ENCODE data around the gene NFYB. TPM values are rescaled to one million over a fixed set of nuclear protein-coding genes. Genes with fewer than 3 reads are reported as not detected.

NFYB gene
- polyA plus RNA-seq, 2 of the 4 experiments (the other 2 are of a cell fraction) = 45.2 to 70.2 TPM

DNA sequence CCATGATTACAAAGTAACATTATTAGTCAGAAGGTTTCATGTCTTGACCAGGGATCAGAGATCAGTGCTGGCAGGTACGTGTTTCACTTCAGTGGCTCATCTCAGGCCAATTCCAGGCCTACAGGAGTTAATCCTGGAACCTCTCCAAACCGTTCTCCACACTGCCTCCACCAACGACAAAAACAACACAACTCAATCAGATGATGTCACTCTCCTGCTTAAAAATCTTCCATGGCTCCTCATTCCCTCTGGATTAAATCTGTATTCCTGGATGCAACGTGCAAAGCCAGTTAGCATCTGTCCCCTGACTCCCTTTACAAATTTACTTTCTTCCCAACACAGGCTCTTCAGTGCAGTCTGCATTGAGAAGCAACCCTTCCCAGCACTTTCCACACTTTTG is 43.3 kb upstream of the NFYB start:
- no peak for TF ChIP-seq EHF (CRISPR knock-in tag; IDR thresholded peaks at IDR 0.05)
- no peak for TF ChIP-seq KDM5A (IDR thresholded peaks at IDR 0.05)
- peak; percentile 71; the same call in 1 of the 2 replicates for TF ChIP-seq HOXB13 (CRISPR knock-in tag; IDR thresholded peaks at IDR 0.05; ENCODE audit: low read depth)
- TF ChIP-seq ZFP36 (IDR thresholded peaks at IDR 0.05; ENCODE audit: borderline replicate concordance, partially characterized antibody) = no peak
- DNase-seq (ENCODE audit: low read depth in 1 of 2, low spot score in 1 of 2) (peak in 1 of 2 experiments; percentile 63), ATAC-seq (peak in 1 of 2 experiments; percentile 7; a peak in 3 of 6 replicates), FAIRE-seq (no peak)
- Histone ChIP-seq H3K4me3 (no peak overlapping the region), H3K4me1 (peaks cover 60% of the 10 kb centered on the region), H3K27ac (peak overlapping the region; percentile 85 to 89), H3K9me3 (peaks cover 12% of the 10 kb centered on the region), H3K4me2 (peak overlapping the region; percentile 73)
- 38% methylated on average over 4 of the region's 4 CpGs for WGBS (ENCODE audit: missing lambda C conversion rate)
- ChIA-PET POLR2A (interaction anchor here (1.1 to 1.5 kb wide), 2 partner anchors 35 to 44 kb away, joined by 4 to 6 read pairs; partner anchors contain the start of genes NFYB and TXNRD1), CTCF (interaction anchor here (1.9 kb wide), 1 partner anchor 19 kb away, joined by 10 read pairs; no protein-coding TSS in a partner anchor)

DNA sequence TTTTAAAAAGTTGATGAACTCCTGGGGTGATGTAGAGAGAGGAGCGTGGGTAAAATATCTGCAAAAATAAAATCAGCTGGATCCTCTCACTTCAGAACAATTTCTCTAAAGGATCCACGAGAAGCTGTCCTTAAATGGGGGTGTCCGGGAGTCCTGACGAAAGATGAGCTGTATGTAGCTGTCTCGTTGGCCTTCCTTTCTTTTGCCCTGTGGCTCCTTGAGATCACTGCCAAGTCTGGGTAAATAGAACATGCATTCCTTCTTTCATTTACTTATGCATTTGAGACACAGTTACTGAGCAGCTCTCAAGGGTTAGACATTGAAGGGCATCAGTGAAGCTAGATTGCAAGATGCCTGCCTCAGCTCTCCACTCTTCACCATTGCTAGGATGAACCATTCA is 42.4 kb upstream of the NFYB start:
- DNase-seq (ENCODE audit: low read depth in 1 of 2, low spot score in 1 of 2) (peak in 1 of 2 experiments; percentile 85), ATAC-seq (peak; percentile 8 to 66; a peak in 3 of 6 replicates), FAIRE-seq (no peak)
- TF ChIP-seq GATA3 (IDR thresholded peaks at IDR 0.05; ENCODE audit: borderline replicate concordance) = peak; percentile 86
- TF ChIP-seq EP300 (IDR thresholded peaks at IDR 0.05) = peak; percentile 34 to 68; a peak in 2 of 5 replicates
- peak in 1 of 2 experiments; percentile 60; a peak in 1 of 4 replicates for TF ChIP-seq CEBPB (IDR thresholded peaks at IDR 0.05)
- no peak; a peak in 1 of 5 replicates for TF ChIP-seq RAD21 (conservative IDR thresholded peaks at IDR 0.05 in 1 of 2, IDR thresholded peaks at IDR 0.05 in 1 of 2)
- TF ChIP-seq, protein P1, sequence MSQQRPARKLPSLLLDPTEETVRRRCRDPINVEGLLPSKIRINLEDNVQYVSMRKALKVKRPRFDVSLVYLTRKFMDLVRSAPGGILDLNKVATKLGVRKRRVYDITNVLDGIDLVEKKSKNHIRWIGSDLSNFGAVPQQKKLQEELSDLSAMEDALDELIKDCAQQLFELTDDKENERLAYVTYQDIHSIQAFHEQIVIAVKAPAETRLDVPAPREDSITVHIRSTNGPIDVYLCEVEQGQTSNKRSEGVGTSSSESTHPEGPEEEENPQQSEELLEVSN (IDR thresholded peaks at IDR 0.05; ENCODE audit: borderline replicate concordance, low read depth) = no peak
- TF ChIP-seq, protein P2, sequence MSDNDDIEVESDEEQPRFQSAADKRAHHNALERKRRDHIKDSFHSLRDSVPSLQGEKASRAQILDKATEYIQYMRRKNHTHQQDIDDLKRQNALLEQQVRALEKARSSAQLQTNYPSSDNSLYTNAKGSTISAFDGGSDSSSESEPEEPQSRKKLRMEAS (IDR thresholded peaks at IDR 0.05) = peak; percentile 47
- TF ChIP-seq, protein P3, sequence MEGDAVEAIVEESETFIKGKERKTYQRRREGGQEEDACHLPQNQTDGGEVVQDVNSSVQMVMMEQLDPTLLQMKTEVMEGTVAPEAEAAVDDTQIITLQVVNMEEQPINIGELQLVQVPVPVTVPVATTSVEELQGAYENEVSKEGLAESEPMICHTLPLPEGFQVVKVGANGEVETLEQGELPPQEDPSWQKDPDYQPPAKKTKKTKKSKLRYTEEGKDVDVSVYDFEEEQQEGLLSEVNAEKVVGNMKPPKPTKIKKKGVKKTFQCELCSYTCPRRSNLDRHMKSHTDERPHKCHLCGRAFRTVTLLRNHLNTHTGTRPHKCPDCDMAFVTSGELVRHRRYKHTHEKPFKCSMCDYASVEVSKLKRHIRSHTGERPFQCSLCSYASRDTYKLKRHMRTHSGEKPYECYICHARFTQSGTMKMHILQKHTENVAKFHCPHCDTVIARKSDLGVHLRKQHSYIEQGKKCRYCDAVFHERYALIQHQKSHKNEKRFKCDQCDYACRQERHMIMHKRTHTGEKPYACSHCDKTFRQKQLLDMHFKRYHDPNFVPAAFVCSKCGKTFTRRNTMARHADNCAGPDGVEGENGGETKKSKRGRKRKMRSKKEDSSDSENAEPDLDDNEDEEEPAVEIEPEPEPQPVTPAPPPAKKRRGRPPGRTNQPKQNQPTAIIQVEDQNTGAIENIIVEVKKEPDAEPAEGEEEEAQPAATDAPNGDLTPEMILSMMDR (IDR thresholded peaks at IDR 0.05) = no peak
- TF ChIP-seq JUN (IDR thresholded peaks at IDR 0.05) = peak in 1 of 2 experiments; percentile 52; a peak in 1 of 5 replicates
- TF ChIP-seq EHF (CRISPR knock-in tag; IDR thresholded peaks at IDR 0.05) = no peak
- Histone ChIP-seq H3K4me2 (peak overlapping the region; percentile 73), H3K27ac (peak overlapping the region; percentile 85 to 89), H3K9me3 (peaks cover 12% of the 10 kb centered on the region), H3K4me1 (peaks cover 64% of the 10 kb centered on the region), H3K4me3 (no peak overlapping the region)
- WGBS (ENCODE audit: missing lambda C conversion rate) = 7% methylated on average over 5 of the region's 5 CpGs
- CTCF ChIA-PET = interaction anchor here (1.0 to 1.9 kb wide), 2 partner anchors 20 to 42 kb away, joined by 3 to 10 read pairs; no protein-coding TSS in a partner anchor
- POLR2A ChIA-PET = interaction anchor here (1.0 to 1.5 kb wide), 4 partner anchors 36 to 110 kb away, joined by 4 to 6 read pairs (median 4); partner anchors contain the start of genes NFYB and TXNRD1

DNA sequence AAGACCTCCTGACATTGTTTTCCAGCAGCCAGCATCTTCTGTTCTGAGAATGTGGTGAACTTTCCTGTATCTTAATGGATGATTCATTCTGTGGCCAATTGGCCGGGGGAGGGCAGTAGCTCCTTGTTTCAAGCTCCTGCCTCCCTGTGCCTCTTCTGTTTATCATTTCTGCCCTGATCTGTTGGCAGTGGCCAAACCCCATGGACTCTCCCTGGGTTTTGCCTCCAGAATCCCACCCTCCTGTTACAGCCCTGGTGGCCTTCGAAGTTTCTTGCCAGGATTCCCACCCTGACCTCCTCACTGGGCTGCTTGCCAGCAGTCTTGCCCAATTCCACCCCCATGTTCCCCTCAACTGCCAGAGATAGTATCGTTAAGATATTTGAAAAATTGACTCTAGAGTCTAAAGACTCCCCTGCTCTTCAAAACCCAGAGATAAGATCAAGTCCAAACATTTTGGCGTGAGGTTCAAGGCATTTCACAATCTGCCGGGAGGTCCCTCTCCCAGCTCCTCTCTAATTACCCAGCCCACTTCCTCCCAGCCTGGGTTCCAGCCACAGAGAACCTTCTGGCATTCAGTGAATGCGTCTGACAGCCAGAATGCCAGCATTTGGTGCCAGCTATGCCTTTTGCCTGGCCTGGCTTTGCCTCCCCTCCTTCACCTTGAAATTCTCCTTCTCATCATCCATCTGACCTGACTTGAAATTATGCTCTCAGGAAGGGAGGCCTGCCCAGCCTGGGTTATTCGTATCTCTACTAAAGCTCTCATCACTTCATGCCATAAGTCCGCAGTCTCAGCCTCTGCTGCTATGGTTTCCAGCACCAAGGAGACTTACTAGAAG is 39.9 kb upstream of the NFYB start:
- CTCF ChIA-PET = interaction anchor here (0.6 to 2.6 kb wide), 30 partner anchors 9 to 875 kb away, joined by 3 to 12 read pairs (median 4); partner anchors contain the start of gene TXNRD1
- H3K27ac ChIP-seq = peak overlapping the region; percentile 85 to 89
- H3K9me3 ChIP-seq = no peaks in the 10 kb centered on the region
- FAIRE-seq (peak; percentile 39), ATAC-seq (peak; percentile 89 to 92), DNase-seq (ENCODE audit: low read depth in 1 of 2, low spot score in 1 of 2) (peak; percentile 81 to 95)
- POLR2A ChIA-PET = interaction anchor here (0.5 to 1.9 kb wide), 20 partner anchors 38 to 886 kb away, joined by 3 to 13 read pairs (median 5); partner anchors contain the start of genes NFYB, TDG and TXNRD1
- 24% methylated on average over 8 of the region's 8 CpGs for WGBS (ENCODE audit: missing lambda C conversion rate)
- peak overlapping the region; percentile 65 for H3K4me2 ChIP-seq
- peaks cover 74% of the 10 kb centered on the region for H3K4me1 ChIP-seq
- H3K4me3 ChIP-seq = no peak overlapping the region; the same call in 2 of the 3 replicates
- TF ChIP-seq FOXS1 (CRISPR knock-in tag; IDR thresholded peaks at IDR 0.05) (no peak), TP53 (CRISPR knock-in tag; IDR thresholded peaks at IDR 0.05) (0 out of 2 replicates have a peak, but pooled peaks have one; percentile 38), SMC3 (IDR thresholded peaks at IDR 0.05) (peak; percentile 66), HDAC2 (IDR thresholded peaks at IDR 0.05) (no peak), EHF (CRISPR knock-in tag; IDR thresholded peaks at IDR 0.05) (no peak), RCOR1 (IDR thresholded peaks at IDR 0.05; ENCODE audit: low read depth, low read length) (no peak), SREBF2 (IDR thresholded peaks at IDR 0.05) (no peak), CHD2 (IDR thresholded peaks at IDR 0.05; ENCODE audit: low read length, partially characterized antibody) (no peak), JUNB (IDR thresholded peaks at IDR 0.05) (peak; percentile 84), HOXB13 (CRISPR knock-in tag; IDR thresholded peaks at IDR 0.05; ENCODE audit: low read depth) (0 out of 2 replicates have a peak, but pooled peaks have one; percentile 51), KDM1A (IDR thresholded peaks at IDR 0.05; ENCODE audit: low read depth) (no peak), JUN (IDR thresholded peaks at IDR 0.05) (peak; percentile 86 to 94), GATA3 (IDR thresholded peaks at IDR 0.05; ENCODE audit: borderline replicate concordance) (peak; percentile 99)
- TF ChIP-seq, protein P4, sequence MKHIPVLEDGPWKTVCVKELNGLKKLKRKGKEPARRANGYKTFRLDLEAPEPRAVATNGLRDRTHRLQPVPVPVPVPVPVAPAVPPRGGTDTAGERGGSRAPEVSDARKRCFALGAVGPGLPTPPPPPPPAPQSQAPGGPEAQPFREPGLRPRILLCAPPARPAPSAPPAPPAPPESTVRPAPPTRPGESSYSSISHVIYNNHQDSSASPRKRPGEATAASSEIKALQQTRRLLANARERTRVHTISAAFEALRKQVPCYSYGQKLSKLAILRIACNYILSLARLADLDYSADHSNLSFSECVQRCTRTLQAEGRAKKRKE (CRISPR knock-in tag; IDR thresholded peaks at IDR 0.05; ENCODE audit: low read depth) = no peak
- TF ChIP-seq, protein P5, sequence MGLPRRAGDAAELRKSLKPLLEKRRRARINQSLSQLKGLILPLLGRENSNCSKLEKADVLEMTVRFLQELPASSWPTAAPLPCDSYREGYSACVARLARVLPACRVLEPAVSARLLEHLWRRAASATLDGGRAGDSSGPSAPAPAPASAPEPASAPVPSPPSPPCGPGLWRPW (IDR thresholded peaks at IDR 0.05) = peak; percentile 76; the same call in 1 of the 2 replicates
- TF ChIP-seq, protein P3 (IDR thresholded peaks at IDR 0.05) = peak; percentile 70

All from A549 (cell line).